Measurements from ENCODE around the gene MARCKS. TPM values are rescaled to one million over a fixed set of nuclear protein-coding genes. Genes with fewer than 3 reads are reported as not detected.

The MARCKS gene
- total and polyA plus RNA-seq, 10 of the 15 experiments (the other 5 are each of a cell fraction or from before 2014, with no cell fraction given), result 29.0 to 164 (median 74.5) TPM

DNA sequence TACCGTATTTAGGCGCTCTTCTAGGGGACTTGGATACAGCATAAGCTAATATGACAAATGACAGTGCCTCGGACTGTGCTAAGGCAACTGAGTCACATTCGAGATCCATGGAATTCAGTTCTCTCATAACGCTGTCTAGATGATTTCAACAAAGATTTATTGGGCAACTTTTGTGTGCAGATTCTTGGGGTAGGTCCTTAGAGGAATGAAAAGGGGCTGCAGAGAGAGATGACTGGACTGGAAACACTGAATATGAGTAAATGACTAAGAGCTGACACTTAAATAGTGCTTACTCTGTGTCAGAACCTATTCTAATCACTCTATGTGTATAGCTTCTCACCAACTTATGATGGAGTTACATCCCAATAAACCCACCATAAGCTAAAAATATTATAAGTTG, 36.4 kb upstream of the MARCKS start:
- no peak overlapping the region for H3K4me2 ChIP-seq (ENCODE audit: control insufficient read depth, insufficient read depth)
- ATAC-seq, result no peak
- no peaks in the 10 kb centered on the region for H3K79me2 ChIP-seq (ENCODE audit: control insufficient read depth, insufficient read depth, low read length)
- H3K9me3 ChIP-seq (replicated peaks; ENCODE audit: control insufficient read depth, insufficient read depth, low read length), result no peaks in the 10 kb centered on the region
- H2AFZ ChIP-seq (ENCODE audit: control insufficient read depth, low read depth, low read length), result no peak overlapping the region
- H3K4me1 ChIP-seq (ENCODE audit: control insufficient read depth, insufficient read depth, low read length), result no peaks in the 10 kb centered on the region
- TF ChIP-seq SREBF1 (IDR thresholded peaks at IDR 0.05; ENCODE audit: low read length) (no peak), HDAC6 (IDR thresholded peaks at IDR 0.05; ENCODE audit: unreplicated experiment) (no peak), NFYA (IDR thresholded peaks at IDR 0.05; ENCODE audit: borderline replicate concordance, low read depth, low read length) (no peak), CREB1 (IDR thresholded peaks at IDR 0.05; ENCODE audit: low read depth) (no peak), POU2F2 (IDR thresholded peaks at IDR 0.05; ENCODE audit: borderline replicate concordance, low read depth, low read length) (no peak), SREBF2 (IDR thresholded peaks at IDR 0.05; ENCODE audit: low read length) (no peak), RUNX3 (IDR thresholded peaks at IDR 0.05; ENCODE audit: low read length) (no peak), BCL11A (IDR thresholded peaks at IDR 0.05; ENCODE audit: low read depth, low read length) (no peak), NR2C2 (IDR thresholded peaks at IDR 0.05; ENCODE audit: borderline replicate concordance, control insufficient read depth, insufficient read length, low read depth) (no peak)
- TF ChIP-seq, protein P1, sequence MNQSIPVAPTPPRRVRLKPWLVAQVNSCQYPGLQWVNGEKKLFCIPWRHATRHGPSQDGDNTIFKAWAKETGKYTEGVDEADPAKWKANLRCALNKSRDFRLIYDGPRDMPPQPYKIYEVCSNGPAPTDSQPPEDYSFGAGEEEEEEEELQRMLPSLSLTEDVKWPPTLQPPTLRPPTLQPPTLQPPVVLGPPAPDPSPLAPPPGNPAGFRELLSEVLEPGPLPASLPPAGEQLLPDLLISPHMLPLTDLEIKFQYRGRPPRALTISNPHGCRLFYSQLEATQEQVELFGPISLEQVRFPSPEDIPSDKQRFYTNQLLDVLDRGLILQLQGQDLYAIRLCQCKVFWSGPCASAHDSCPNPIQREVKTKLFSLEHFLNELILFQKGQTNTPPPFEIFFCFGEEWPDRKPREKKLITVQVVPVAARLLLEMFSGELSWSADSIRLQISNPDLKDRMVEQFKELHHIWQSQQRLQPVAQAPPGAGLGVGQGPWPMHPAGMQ (IDR thresholded peaks at IDR 0.05; ENCODE audit: borderline replicate concordance), result no peak
- H3K27ac ChIP-seq (ENCODE audit: control insufficient read depth, insufficient read depth), result no peak overlapping the region
- H3K27me3 ChIP-seq (replicated peaks in 1 of 2; ENCODE audit: control insufficient read depth in 2 of 2, insufficient read depth in 2 of 2, low read length in 1 of 2), result no peaks in the 10 kb centered on the region
- ChIA-PET SMC1A (ENCODE audit: uncharacterized antibody, unreplicated experiment) (interaction anchor here (0.6 to 2.4 kb wide), 2 partner anchors 11 to 15 kb away, joined by 3 to 10 read pairs; no protein-coding TSS in a partner anchor), POLR2A (interaction anchor here (1.1 kb wide), 1 partner anchor 24 kb away, joined by 3 read pairs; no protein-coding TSS in a partner anchor), CTCF (interaction anchor here (1.1 kb wide), 1 partner anchor 9 kb away, joined by 6 read pairs; no protein-coding TSS in a partner anchor), RAD21 (ENCODE audit: unreplicated experiment) (interaction anchor here (0.9 to 1.2 kb wide), 2 partner anchors 17 to 58 kb away, joined by 3 read pairs; no protein-coding TSS in a partner anchor)
- no peaks in the 10 kb centered on the region for H4K20me1 ChIP-seq (ENCODE audit: control insufficient read depth, insufficient read depth)
- H3K9ac ChIP-seq (ENCODE audit: control insufficient read depth, insufficient read depth, low read length), result no peak overlapping the region
- WGBS (ENCODE audit: insufficient coverage, insufficient replicate concordance, low lambda C conversion rate, missing lambda C conversion rate), result 85% methylated on average over 5 of the region's 5 CpGs
- intact Hi-C loops (cut with micrococcal nuclease; ENCODE audit: unreplicated experiment) (no loop called here), in situ Hi-C loops (cut with MboI) (no loop called here)
- no TSS peak for BruUV-seq (replicated peaks)
- H3K36me3 ChIP-seq (ENCODE audit: control insufficient read depth in 2 of 2, insufficient read depth in 2 of 2, low read length in 1 of 2), result no peaks in the 10 kb centered on the region
- no peak for DNase-seq (ENCODE audit: low read depth, low spot score)
- H3K4me3 ChIP-seq, result no peak overlapping the region
- no peak for FAIRE-seq
